22Rv1 (cell line): ENCODE results near the gene FGF1.

Experiments
- H3K27ac ChIP-seq: fragments of 450-650 bp; 2 replicates; pipeline ENCODE4 v1.5.1; 2017
- CTCF ChIP-seq: fragments of 450-650 bp; IDR thresholded peaks from 2 replicates; pipeline ENCODE4 v1.5.1; 2017; ENCODE audit warnings: mild to moderate bottlenecking
- ZFX ChIP-seq: fragments of 450-650 bp; IDR thresholded peaks from 2 replicates; pipeline ENCODE4 v1.6.1; 2017; ENCODE audit warnings: antibody characterized with exemption, borderline replicate concordance

FGF1 gene

GRCh38 chr5:142621227-142621626, 64.7 kb downstream of the FGF1 start:
- H3K27ac ChIP-seq = no peak overlapping the region
- TF ChIP-seq CTCF (no peak), ZFX (no peak)

- H3K27ac ChIP-seq = no peak overlapping the region
- no peak for TF ChIP-seq ZFX
- TF ChIP-seq CTCF = no peak
These were observed 66.1 kb downstream of the FGF1 start for GRCh38 chr5:142619815-142620214.

- H3K27ac ChIP-seq = no peak overlapping the region
- no peak for TF ChIP-seq ZFX
- TF ChIP-seq CTCF = no peak
These were observed 67.8 kb downstream of the FGF1 start for GRCh38 chr5:142618130-142618523.

GRCh38 chr5:142617416-142618129, 68.3 kb downstream of the FGF1 start:
- TF ChIP-seq CTCF (no peak), ZFX (no peak)
- no peak overlapping the region for H3K27ac ChIP-seq

GRCh38 chr5:142615948-142616347, 69.9 kb downstream of the FGF1 start:
- TF ChIP-seq ZFX (no peak), CTCF (no peak)
- no peak overlapping the region for H3K27ac ChIP-seq

GRCh38 chr5:142614054-142614453, 71.8 kb downstream of the FGF1 start:
- no peak overlapping the region for H3K27ac ChIP-seq
- TF ChIP-seq CTCF = no peak
- no peak for TF ChIP-seq ZFX

GRCh38 chr5:142613271-142613671, 72.6 kb downstream of the FGF1 start:
- H3K27ac ChIP-seq = no peak overlapping the region
- TF ChIP-seq ZFX (no peak), CTCF (no peak)
